MCF 10A (cell line): ENCODE measurements around the gene PRG3. TPM values are rescaled to one million over a fixed set of nuclear protein-coding genes. Genes with fewer than 3 reads are reported as not detected.
"Not testable (repeated sequence)": the region's sequence is repeated elsewhere in the genome, so short reads cannot be mapped to it uniquely, and the experiment has no call there.

Experiments used
- BruUV-seq: library from RNA; stranded (reverse); fragments of 400-500 nt; replicated peaks from 2 replicates; lab custom pipeline; 2021; lab: Mats Ljungman, UMichigan
- CTCF ChIA-PET: fragments of 300-600 bp; sonication (Branson Sonifier 250); formaldehyde crosslinking; extraction: SDS; loops from one replicate; lab custom pipeline; 2021; ENCODE audit warnings: antibody characterized with exemption, inconsistent platforms; lab: Yijun Ruan, JAX
- POLR2A ChIA-PET: fragments of 300-600, 350-650 bp; sonication (Branson Sonifier 250); formaldehyde crosslinking; extraction: SDS; loops from one replicate; lab custom pipeline; 2020; ENCODE audit warnings: antibody characterized with exemption, inconsistent platforms; lab: Yijun Ruan, JAX
- DNase-seq: peaks from one replicate; pipeline ENCODE4 v3.0.0-alpha.2; 2018; ENCODE audit not compliant: unreplicated experiment
- H3K27ac Mint-ChIP-seq: one replicate; pipeline ENCODE4 v1.8.0; 2022; ENCODE audit warnings: mild to moderate bottlenecking, low read depth, mixed read lengths; ENCODE audit not compliant: unreplicated experiment
- H3K27me3 Mint-ChIP-seq: one replicate; pipeline ENCODE4 v1.8.0; 2022; ENCODE audit warnings: mixed read lengths; ENCODE audit not compliant: insufficient read depth, unreplicated experiment
- H3K36me3 Mint-ChIP-seq: one replicate; pipeline ENCODE4 v1.8.0; 2022; ENCODE audit warnings: mild to moderate bottlenecking, moderate library complexity, mixed read lengths; ENCODE audit not compliant: insufficient read depth, unreplicated experiment
- H3K4me1 Mint-ChIP-seq: one replicate; pipeline ENCODE4 v1.8.0; 2022; ENCODE audit warnings: mixed read lengths; ENCODE audit not compliant: insufficient read depth, unreplicated experiment
- H3K4me3 Mint-ChIP-seq: one replicate; pipeline ENCODE4 v1.8.0; 2022; ENCODE audit warnings: mild to moderate bottlenecking, moderate library complexity, mixed read lengths; ENCODE audit not compliant: unreplicated experiment
- H3K9me3 Mint-ChIP-seq: one replicate; pipeline ENCODE4 v1.8.0; 2022; ENCODE audit warnings: mixed read lengths; ENCODE audit not compliant: unreplicated experiment
- CTCF ChIP-seq: fragments of 200-600 bp; IDR thresholded peaks from one replicate; pipeline ENCODE4 v1.8.0; 2022; ENCODE audit warnings: antibody characterized with exemption, mild to moderate bottlenecking; ENCODE audit not compliant: unreplicated experiment
- intact Hi-C: fragments of 100-400 bp; cut with micrococcal nuclease; formaldehyde crosslinking; loops from 2 replicates; pipeline ENCODE4 v1.14.1; 2022
- total RNA-seq: library from RNA; stranded (reverse); gene quantifications from 2 replicates; pipeline ENCODE4 v1.2.3, GENCODE V29; 2022

The PRG3 gene
- total RNA-seq, 1 experiment from 2014 or later: not detected

GRCh38 chr11:57407010-57407920, 26.3 kb upstream of the PRG3 start:
- TF ChIP-seq CTCF: no peak
- POLR2A ChIA-PET: no interaction called here
- BruUV-seq: TSS peak; percentile 86
- H3K9me3 Mint-ChIP-seq: no peaks in the 10 kb centered on the region
- H3K36me3 Mint-ChIP-seq: peaks cover 66% of the 10 kb centered on the region
- intact Hi-C loops: no loop called here
- H3K4me1 Mint-ChIP-seq: peaks cover 12% of the 10 kb centered on the region
- H3K27ac Mint-ChIP-seq: no peak overlapping the region
- no peak overlapping the region for H3K4me3 Mint-ChIP-seq
- no peak for DNase-seq
- CTCF ChIA-PET: no interaction called here
- no peaks in the 10 kb centered on the region for H3K27me3 Mint-ChIP-seq

DNA sequence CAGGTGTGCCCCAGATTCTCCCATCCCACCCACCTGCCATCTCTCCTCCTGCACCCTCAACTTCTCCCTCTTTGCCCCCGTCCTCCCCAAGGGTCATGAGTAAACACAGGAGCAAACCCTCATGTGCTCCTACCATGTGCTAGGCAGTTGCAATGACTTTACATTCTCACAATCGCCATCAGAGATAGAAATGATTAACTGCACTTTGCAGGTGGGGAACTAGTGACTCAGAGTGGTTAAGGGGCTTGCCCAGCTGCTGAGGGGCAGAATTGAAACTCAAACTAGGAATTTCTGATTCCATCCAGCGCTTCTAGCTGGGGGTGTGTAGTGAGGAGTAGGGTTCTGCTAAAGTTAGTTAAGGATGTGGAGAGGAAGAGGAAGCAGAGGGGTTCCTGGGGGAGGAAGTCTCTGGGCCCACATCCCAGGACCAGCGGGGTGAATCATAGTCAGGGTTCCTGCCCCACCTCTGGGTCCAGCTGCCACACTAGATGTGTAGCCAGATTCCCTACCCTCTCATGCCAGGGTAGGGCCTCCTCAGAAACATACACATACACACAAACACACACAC, 25.5 kb upstream of the PRG3 start:
- DNase-seq: no peak
- Mint-ChIP-seq H3K4me3 (no peak overlapping the region), H3K9me3 (no peaks in the 10 kb centered on the region), H3K27me3 (no peaks in the 10 kb centered on the region), H3K4me1 (peaks cover 12% of the 10 kb centered on the region), H3K36me3 (peaks cover 57% of the 10 kb centered on the region), H3K27ac (no peak overlapping the region)
- POLR2A ChIA-PET: no interaction called here
- intact Hi-C loops: no loop called here
- BruUV-seq: no TSS peak
- TF ChIP-seq CTCF: no peak
- CTCF ChIA-PET: interaction anchor here (0.7 kb wide), 1 partner anchor 834 kb away, joined by 4 read pairs; no protein-coding TSS in a partner anchor

GRCh38 chr11:57405271-57405860, 24.4 kb upstream of the PRG3 start:
- no peak overlapping the region for H3K27ac Mint-ChIP-seq
- BruUV-seq: no TSS peak
- H3K4me3 Mint-ChIP-seq: no peak overlapping the region
- peaks cover 10% of the 10 kb centered on the region for H3K4me1 Mint-ChIP-seq
- POLR2A ChIA-PET: interaction anchor here (0.6 kb wide), 1 partner anchor 21 kb away, joined by 3 read pairs; no protein-coding TSS in a partner anchor
- no peaks in the 10 kb centered on the region for H3K27me3 Mint-ChIP-seq
- H3K9me3 Mint-ChIP-seq: no peaks in the 10 kb centered on the region
- TF ChIP-seq CTCF: no peak
- DNase-seq: no peak
- H3K36me3 Mint-ChIP-seq: peaks cover 49% of the 10 kb centered on the region
- CTCF ChIA-PET: no interaction called here
- intact Hi-C loops: no loop called here

DNA sequence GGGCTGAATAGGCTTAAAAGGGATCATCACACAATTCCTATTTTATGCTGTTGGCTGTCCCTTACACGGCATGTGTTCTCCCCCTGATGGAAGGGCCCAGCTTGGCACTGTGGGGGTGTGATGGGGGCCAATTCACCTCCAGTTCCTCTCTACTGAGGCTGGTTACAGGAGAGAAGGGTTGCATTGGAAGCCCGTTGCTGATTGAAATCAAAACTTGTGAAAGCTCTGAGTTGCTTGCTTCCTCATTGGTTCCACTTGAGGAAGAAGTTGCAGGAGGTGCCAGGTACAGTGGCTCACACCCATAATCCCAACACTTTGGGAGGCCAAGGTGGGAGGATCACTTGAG, 22.8 kb upstream of the PRG3 start:
- H3K9me3 Mint-ChIP-seq: no peaks in the 10 kb centered on the region
- peaks cover 35% of the 10 kb centered on the region for H3K36me3 Mint-ChIP-seq
- peaks cover 6% of the 10 kb centered on the region for H3K4me1 Mint-ChIP-seq
- H3K27me3 Mint-ChIP-seq: no peaks in the 10 kb centered on the region
- ChIA-PET CTCF (interaction anchor here (1.2 kb wide), 1 partner anchor 356 kb away, joined by 3 read pairs; no protein-coding TSS in a partner anchor), POLR2A (no interaction called here)
- TF ChIP-seq CTCF: no peak
- intact Hi-C loops: no loop called here
- no peak for DNase-seq
- BruUV-seq: no TSS peak
- no peak overlapping the region for H3K27ac Mint-ChIP-seq
- no peak overlapping the region for H3K4me3 Mint-ChIP-seq

GRCh38 chr11:57403003-57403801, 22.3 kb upstream of the PRG3 start:
- intact Hi-C loops, H3K27ac Mint-ChIP-seq, BruUV-seq, H3K9me3 Mint-ChIP-seq, H3K4me1 Mint-ChIP-seq, H3K27me3 Mint-ChIP-seq, H3K4me3 Mint-ChIP-seq, POLR2A ChIA-PET, DNase-seq: not testable (repeated sequence)
- CTCF ChIA-PET: interaction anchor here (1.2 kb wide), 1 partner anchor 357 kb away, joined by 3 read pairs; no protein-coding TSS in a partner anchor
- peaks cover 30% of the 10 kb centered on the region for H3K36me3 Mint-ChIP-seq
